ENCODE data around the gene COTL1.
"Not testable (repeated sequence)": the region's sequence is repeated elsewhere in the genome, so short reads cannot be mapped to it uniquely, and the experiment has no call there.

COTL1 gene

GRCh38 chr16:84562174-84562815, 55.6 kb downstream of the COTL1 start:
- TF ChIP-seq, protein P1, sequence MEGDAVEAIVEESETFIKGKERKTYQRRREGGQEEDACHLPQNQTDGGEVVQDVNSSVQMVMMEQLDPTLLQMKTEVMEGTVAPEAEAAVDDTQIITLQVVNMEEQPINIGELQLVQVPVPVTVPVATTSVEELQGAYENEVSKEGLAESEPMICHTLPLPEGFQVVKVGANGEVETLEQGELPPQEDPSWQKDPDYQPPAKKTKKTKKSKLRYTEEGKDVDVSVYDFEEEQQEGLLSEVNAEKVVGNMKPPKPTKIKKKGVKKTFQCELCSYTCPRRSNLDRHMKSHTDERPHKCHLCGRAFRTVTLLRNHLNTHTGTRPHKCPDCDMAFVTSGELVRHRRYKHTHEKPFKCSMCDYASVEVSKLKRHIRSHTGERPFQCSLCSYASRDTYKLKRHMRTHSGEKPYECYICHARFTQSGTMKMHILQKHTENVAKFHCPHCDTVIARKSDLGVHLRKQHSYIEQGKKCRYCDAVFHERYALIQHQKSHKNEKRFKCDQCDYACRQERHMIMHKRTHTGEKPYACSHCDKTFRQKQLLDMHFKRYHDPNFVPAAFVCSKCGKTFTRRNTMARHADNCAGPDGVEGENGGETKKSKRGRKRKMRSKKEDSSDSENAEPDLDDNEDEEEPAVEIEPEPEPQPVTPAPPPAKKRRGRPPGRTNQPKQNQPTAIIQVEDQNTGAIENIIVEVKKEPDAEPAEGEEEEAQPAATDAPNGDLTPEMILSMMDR (conservative IDR thresholded peaks at IDR 0.05), result no peak

GRCh38 chr16:84561291-84561690, 56.6 kb downstream of the COTL1 start:
- TF ChIP-seq, protein P1 (conservative IDR thresholded peaks at IDR 0.05), result no peak
- no peak overlapping the region for H3K27ac ChIP-seq

More at GRCh38 chr16:84562174-84562815, 55.6 kb downstream of the COTL1 start:
- no peak overlapping the region for H3K27ac ChIP-seq

- H3K27ac ChIP-seq, result no peak overlapping the region
Observed at GRCh38 chr16:84560269-84560668, 57.6 kb downstream of the COTL1 start.

GRCh38 chr16:84559311-84559932, 58.5 kb downstream of the COTL1 start:
- no peak overlapping the region for H3K27ac ChIP-seq

More at GRCh38 chr16:84560269-84560668, 57.6 kb downstream of the COTL1 start:
- TF ChIP-seq, protein P1 (conservative IDR thresholded peaks at IDR 0.05), result no peak

GRCh38 chr16:84558850-84559249, 59.0 kb downstream of the COTL1 start:
- H3K27ac ChIP-seq, result not testable (repeated sequence)

More at GRCh38 chr16:84559311-84559932, 58.5 kb downstream of the COTL1 start:
- TF ChIP-seq, protein P1 (conservative IDR thresholded peaks at IDR 0.05), result no peak

GRCh38 chr16:84557504-84557903, 60.4 kb downstream of the COTL1 start:
- no peak overlapping the region for H3K27ac ChIP-seq
- TF ChIP-seq, protein P1 (conservative IDR thresholded peaks at IDR 0.05), result no peak

DNA sequence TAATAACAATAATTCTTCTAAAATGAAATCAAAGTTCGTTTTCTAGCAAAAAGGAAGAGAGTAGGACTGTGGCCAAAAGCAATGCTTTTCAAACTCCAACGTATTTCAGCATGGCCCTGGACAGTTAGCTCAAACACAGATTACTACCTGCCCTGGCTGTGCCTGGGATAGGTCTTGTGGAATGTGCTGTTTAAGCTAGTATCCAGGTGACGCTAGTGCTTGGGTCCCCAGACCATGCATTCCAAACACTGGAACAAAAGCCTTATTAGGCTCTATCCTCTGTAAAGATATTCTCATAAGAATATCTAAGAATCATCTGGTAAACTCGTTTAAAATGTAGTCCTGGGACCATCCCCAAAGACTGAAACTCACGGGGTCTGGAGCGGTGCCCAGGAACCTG, 60.8 kb downstream of the COTL1 start:
- TF ChIP-seq, protein P1 (conservative IDR thresholded peaks at IDR 0.05), result no peak
- no peak overlapping the region for H3K27ac ChIP-seq

Data from VCaP (cell line).